PC-3 (cell line): ENCODE measurements around the gene GMDS. TPM values are rescaled to one million over a fixed set of nuclear protein-coding genes. Genes with fewer than 3 reads are reported as not detected.

ENCODE experiments used
- ATAC-seq: fragments of 200-7000 bp; cut with Tn5 transposase; 2 replicates; pipeline ENCODE4 v1.9.1; 2020; ENCODE audit warnings: mild to moderate bottlenecking, moderate library complexity
- BruUV-seq: library from RNA; stranded (reverse); fragments of 400-500 nt; replicated peaks from 2 replicates; lab custom pipeline; 2021; lab: Mats Ljungman, UMichigan
- CTCF ChIA-PET: fragments of 300-600 bp; sonication (Branson Sonifier 250); formaldehyde crosslinking; loops from one replicate; lab custom pipeline; 2022; ENCODE audit warnings: antibody characterized with exemption; lab: Charles Lee
- POLR2A ChIA-PET: fragments of 300-600 bp; sonication (Branson Sonifier 250); formaldehyde crosslinking; loops from one replicate; lab custom pipeline; 2022; ENCODE audit warnings: antibody characterized with exemption; ENCODE audit not compliant: unreplicated experiment; lab: Charles Lee
- DNase-seq: peaks from one replicate; pipeline ENCODE4 v3.0.0-alpha.2; 2015
- H2AFZ ChIP-seq: fragments of 300-600 bp; sonication (generic); 2 replicates; pipeline ENCODE4 v1.6.0; 2016; ENCODE audit warnings: antibody characterized with exemption, low read length
- H3F3A ChIP-seq: fragments of 300-600 bp; sonication (generic); one replicate; pipeline ENCODE4 v1.6.0; 2017; ENCODE audit warnings: antibody characterized with exemption, low read length, control low read depth, mild to moderate bottlenecking; ENCODE audit not compliant: unreplicated experiment
- H3K27ac ChIP-seq: fragments of 300-600 bp; sonication (generic); 2 replicates; pipeline ENCODE4 v1.5.1; 2016; ENCODE audit warnings: mild to moderate bottlenecking, low read length
- H3K27me3 ChIP-seq: fragments of 300-600 bp; sonication (generic); 2 replicates; pipeline ENCODE4 v1.6.1; 2016; ENCODE audit warnings: low read length, mixed read lengths
- H3K36me3 ChIP-seq: fragments of 300-600 bp; sonication (generic); 2 replicates; pipeline ENCODE4 v1.6.1; 2016; ENCODE audit warnings: low read depth, mixed run types, low read length, mixed read lengths
- H3K4me1 ChIP-seq: fragments of 300-600 bp; sonication (generic); 2 replicates; pipeline ENCODE4 v1.5.1; 2016; ENCODE audit warnings: low read length; ENCODE audit not compliant: insufficient read depth
- H3K4me2 ChIP-seq: fragments of 300-600 bp; sonication (generic); 2 replicates; pipeline ENCODE4 v1.6.0; 2016; ENCODE audit warnings: low read length
- H3K4me3 ChIP-seq: fragments of 300-600 bp; sonication (generic); 2 replicates; pipeline ENCODE4 v1.5.1; 2016; ENCODE audit warnings: mild to moderate bottlenecking, low read length, mixed read lengths
- H3K79me2 ChIP-seq: fragments of 300-600 bp; sonication (generic); 2 replicates; pipeline ENCODE4 v1.6.1; 2017; ENCODE audit warnings: low read length, mixed read lengths
- H3K9ac ChIP-seq: fragments of 300-600 bp; sonication (generic); 2 replicates; pipeline ENCODE4 v1.6.0; 2016; ENCODE audit warnings: mild to moderate bottlenecking, low read length
- H3K9me2 ChIP-seq: fragments of 300-600 bp; sonication (generic); replicated peaks from 2 replicates; pipeline ENCODE4 v1.6.1; 2016; ENCODE audit warnings: mixed run types, low read length, mixed read lengths
- H3K9me3 ChIP-seq: fragments of 300-600 bp; sonication (generic); 2 replicates; pipeline ENCODE4 v1.6.1; 2016; ENCODE audit warnings: low read length, mixed read lengths
- H4K20me1 ChIP-seq: fragments of 300-600 bp; sonication (generic); 2 replicates; pipeline ENCODE4 v1.6.1; 2016; ENCODE audit warnings: low read length, mixed read lengths
- EZH2 ChIP-seq: fragments of 300-600 bp; sonication (generic); IDR thresholded peaks from one replicate; pipeline ENCODE4 v1.6.1; 2017; ENCODE audit warnings: antibody characterized with exemption, mild to moderate bottlenecking, low read length; ENCODE audit not compliant: unreplicated experiment
- EZH2phosphoT487 ChIP-seq: fragments of 300-600 bp; sonication (generic); IDR thresholded peaks from 2 replicates; pipeline ENCODE4 v1.6.1; 2018; ENCODE audit warnings: mild to moderate bottlenecking, antibody characterized with exemption, low read length, borderline replicate concordance
- intact Hi-C: fragments of 100-400 bp; cut with micrococcal nuclease; formaldehyde crosslinking; loops from 2 replicates; pipeline ENCODE4 v1.9.0; 2023
- total RNA-seq: library from RNA; depleted of rRNA; stranded (reverse); fragments of >200 nt; gene quantifications from 2 replicates; pipeline ENCODE4 v1.2.3, GENCODE V29; 2014
- TF ChIP-seq, protein P1 (sequence below): fragments of 300-600 bp; sonication (generic); conservative IDR thresholded peaks from 2 replicates; pipeline ENCODE4 v1.5.1; 2017; ENCODE audit warnings: antibody characterized with exemption, low read depth, mild to moderate bottlenecking, low read length

GMDS gene
- total RNA-seq, 1 experiment from 2014 or later, result 18.3 TPM

DNA sequence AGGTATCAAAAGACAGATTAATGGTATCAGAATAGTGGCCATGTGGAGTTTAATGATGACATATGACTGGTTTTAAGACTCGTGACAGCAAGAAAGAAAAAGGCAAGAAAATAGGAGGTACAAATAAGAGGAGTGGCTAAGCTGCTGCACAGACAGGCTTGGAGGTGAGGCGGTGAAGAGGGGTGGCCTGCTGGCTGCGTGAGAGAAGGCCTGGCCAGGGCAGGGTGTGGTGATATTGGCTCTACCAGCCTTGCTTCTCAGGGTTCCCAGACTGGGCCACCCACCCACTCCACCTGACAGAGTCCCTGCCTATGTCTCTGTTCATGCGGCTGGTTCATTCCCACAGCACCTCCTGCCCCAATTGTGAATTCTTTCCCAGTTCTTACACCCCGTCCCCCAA, 529.0 kb downstream of the GMDS start:
- no peaks in the 10 kb centered on the region for H3K4me1 ChIP-seq
- intact Hi-C loops, result no loop called here

DNA sequence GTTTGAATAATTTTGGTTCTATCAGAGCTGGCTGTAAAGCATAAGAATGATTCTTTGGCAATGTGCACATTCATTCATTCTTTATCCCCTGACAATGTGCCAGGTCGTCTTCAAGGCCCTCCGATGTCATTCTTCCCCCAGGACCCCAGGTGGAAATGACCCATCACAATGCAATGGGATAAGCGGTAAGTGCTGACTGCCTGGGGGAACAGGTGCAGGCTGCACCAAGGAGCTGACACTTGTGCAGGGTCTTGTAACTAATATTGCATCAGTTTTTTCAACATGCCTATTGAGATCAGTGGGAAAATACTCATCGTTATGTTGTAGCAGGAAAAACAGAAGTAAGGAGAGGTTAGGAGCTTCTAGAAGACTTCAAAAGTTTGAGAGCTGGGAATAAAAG, 530.1 kb downstream of the GMDS start:
- Histone ChIP-seq H3K27me3 (no peaks in the 10 kb centered on the region), H3K4me2 (no peak overlapping the region), H3K9me3 (no peaks in the 10 kb centered on the region), H3F3A (no peaks in the 10 kb centered on the region), H3K9ac (no peak overlapping the region), H4K20me1 (no peaks in the 10 kb centered on the region), H3K79me2 (no peaks in the 10 kb centered on the region), H3K4me3 (no peak overlapping the region), H3K27ac (no peak overlapping the region), H3K9me2 (no peaks in the 10 kb centered on the region), H2AFZ (no peak overlapping the region), H3K36me3 (no peaks in the 10 kb centered on the region), H3K4me1 (no peaks in the 10 kb centered on the region)
- intact Hi-C loops, result no loop called here
- CTCF ChIA-PET, result no interaction called here
- no TSS peak for BruUV-seq
- TF ChIP-seq EZH2 (no peak), EZH2phosphoT487 (no peak)
- TF ChIP-seq, protein P1, sequence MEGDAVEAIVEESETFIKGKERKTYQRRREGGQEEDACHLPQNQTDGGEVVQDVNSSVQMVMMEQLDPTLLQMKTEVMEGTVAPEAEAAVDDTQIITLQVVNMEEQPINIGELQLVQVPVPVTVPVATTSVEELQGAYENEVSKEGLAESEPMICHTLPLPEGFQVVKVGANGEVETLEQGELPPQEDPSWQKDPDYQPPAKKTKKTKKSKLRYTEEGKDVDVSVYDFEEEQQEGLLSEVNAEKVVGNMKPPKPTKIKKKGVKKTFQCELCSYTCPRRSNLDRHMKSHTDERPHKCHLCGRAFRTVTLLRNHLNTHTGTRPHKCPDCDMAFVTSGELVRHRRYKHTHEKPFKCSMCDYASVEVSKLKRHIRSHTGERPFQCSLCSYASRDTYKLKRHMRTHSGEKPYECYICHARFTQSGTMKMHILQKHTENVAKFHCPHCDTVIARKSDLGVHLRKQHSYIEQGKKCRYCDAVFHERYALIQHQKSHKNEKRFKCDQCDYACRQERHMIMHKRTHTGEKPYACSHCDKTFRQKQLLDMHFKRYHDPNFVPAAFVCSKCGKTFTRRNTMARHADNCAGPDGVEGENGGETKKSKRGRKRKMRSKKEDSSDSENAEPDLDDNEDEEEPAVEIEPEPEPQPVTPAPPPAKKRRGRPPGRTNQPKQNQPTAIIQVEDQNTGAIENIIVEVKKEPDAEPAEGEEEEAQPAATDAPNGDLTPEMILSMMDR, result no peak
- POLR2A ChIA-PET, result no interaction called here
- ATAC-seq (no peak), DNase-seq (no peak)

More for the DNA sequence above, 529.0 kb downstream of the GMDS start:
- H3K9me3 ChIP-seq, result no peaks in the 10 kb centered on the region
- ATAC-seq (no peak), DNase-seq (no peak)
- ChIA-PET CTCF (no interaction called here), POLR2A (no interaction called here)
- H3K27me3 ChIP-seq, result no peaks in the 10 kb centered on the region
- H3K4me2 ChIP-seq, result no peak overlapping the region
- no peaks in the 10 kb centered on the region for H3F3A ChIP-seq
- no peaks in the 10 kb centered on the region for H3K9me2 ChIP-seq
- H3K9ac ChIP-seq, result no peak overlapping the region
- no peaks in the 10 kb centered on the region for H3K79me2 ChIP-seq
- BruUV-seq, result no TSS peak
- H3K4me3 ChIP-seq, result no peak overlapping the region
- no peak overlapping the region for H2AFZ ChIP-seq
- H3K27ac ChIP-seq, result no peak overlapping the region
- H3K36me3 ChIP-seq, result no peaks in the 10 kb centered on the region
- H4K20me1 ChIP-seq, result no peaks in the 10 kb centered on the region
- TF ChIP-seq EZH2phosphoT487 (no peak), EZH2 (no peak)
- TF ChIP-seq, protein P1, result no peak

DNA sequence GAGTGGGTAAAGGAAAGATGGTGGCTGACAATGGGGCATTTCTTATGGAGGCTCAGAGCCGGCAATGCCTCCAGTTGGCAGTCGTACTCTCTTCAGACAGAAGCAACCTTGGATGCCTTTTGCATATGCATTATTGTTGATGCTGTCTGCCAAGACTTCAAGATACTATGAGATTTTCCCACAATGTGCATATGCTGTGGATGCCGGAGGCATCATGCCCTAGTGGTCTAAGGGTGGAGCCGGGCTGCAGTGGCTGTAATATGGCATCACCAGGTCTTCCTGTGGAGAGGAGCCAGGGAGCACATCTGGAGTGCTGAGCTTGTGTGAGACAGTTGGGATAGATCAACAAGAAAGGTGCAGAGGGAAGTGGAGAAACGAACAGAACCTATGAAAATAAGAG, 530.8 kb downstream of the GMDS start:
- Histone ChIP-seq H3K27me3 (no peaks in the 10 kb centered on the region), H2AFZ (no peak overlapping the region), H3K79me2 (no peaks in the 10 kb centered on the region), H3F3A (no peaks in the 10 kb centered on the region), H3K27ac (no peak overlapping the region), H3K4me1 (no peaks in the 10 kb centered on the region), H3K9ac (no peak overlapping the region), H3K9me2 (no peaks in the 10 kb centered on the region), H3K9me3 (no peaks in the 10 kb centered on the region), H4K20me1 (no peaks in the 10 kb centered on the region), H3K36me3 (no peaks in the 10 kb centered on the region), H3K4me3 (no peak overlapping the region), H3K4me2 (no peak overlapping the region)
- TF ChIP-seq, protein P1, result no peak
- TF ChIP-seq EZH2phosphoT487 (no peak), EZH2 (no peak)
- CTCF ChIA-PET, result no interaction called here
- DNase-seq (no peak), ATAC-seq (no peak)
- BruUV-seq, result no TSS peak
- intact Hi-C loops, result no loop called here
- POLR2A ChIA-PET, result no interaction called here
